Inflammatory macrophage (primary cell): Measurements from ENCODE around the gene NARF.
"Not testable (repeated sequence)": the region's sequence is repeated elsewhere in the genome, so short reads cannot be mapped to it uniquely, and the experiment has no call there.

ENCODE experiments used
- DNase-seq, 2 donors: peaks; one replicate each; pipeline ENCODE4 v3.0.0-alpha.2; 2020 to 2022
- total RNA-seq, 18 experiments: gene quantifications; one replicate each; lab custom pipeline; 2026; ENCODE audit warnings: mixed read lengths in 6 of 18, inconsistent platforms in 2 of 18; lab: John Stamatoyannopoulos, UW

NARF gene
- 6.6 to 27.0 (median 20.1) reads per million in 18 experiments for total RNA-seq

DNA sequence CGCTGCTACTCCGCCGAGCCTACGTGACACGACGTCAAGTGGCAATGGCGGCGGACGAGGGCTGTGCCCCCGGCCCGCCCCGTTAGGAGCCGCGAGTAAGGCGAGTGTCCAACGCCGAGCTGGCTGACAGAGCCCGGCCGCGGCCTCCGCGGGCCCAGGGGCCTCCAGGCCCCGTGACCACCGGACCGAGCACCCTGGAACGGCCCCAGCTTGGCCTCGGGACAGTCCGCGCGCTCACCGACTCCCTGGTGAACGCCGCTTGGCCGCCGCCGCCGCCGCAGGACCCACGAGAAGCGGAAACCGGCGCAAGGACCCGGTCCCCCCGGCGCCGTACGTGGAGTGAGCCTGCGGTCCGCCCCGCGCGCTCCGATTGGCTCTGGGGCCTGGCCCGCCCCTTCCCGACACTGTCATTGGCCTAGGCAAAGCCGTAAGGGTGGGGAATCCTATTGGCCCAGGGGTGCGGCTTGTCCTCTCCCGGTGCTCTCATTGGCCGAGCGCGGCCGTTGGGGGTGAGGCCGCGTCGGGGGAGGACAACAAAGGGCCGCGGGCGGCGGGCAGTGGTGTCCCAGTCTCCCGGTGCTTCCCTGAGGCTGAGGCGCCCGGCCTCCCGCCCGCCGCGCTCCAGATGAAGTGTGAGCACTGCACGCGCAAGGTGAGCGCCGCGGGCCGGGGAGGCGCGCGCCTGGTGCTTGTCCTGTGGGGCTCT lies at the start of gene NARF:
TSS of gene NARF (plus strand) at position 563 of the 706 bp plus-strand sequence. CDS start at position 626, 63 bp downstream.
- peak; percentile 98 to 99 for DNase-seq

DNA sequence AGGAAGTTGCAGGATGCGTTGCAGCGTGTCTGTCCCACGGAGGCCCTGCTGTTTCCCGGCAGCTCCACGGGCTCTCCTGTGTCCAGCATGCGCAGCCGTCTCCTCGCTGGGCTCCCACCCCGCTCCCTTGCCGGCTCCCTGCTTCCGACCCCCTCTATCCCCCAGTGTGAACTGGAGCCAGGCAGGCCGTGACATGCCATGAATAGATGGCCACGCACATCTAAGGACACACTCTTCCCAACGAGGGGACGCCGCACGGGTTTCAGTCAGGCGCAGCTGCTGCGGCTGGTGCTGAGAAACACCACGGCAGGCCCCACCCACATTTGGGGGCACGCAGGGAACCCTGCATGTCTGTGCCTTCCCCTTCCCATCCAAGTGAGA lies 49.6 kb upstream of the NARF start:
- no peak for DNase-seq

DNA sequence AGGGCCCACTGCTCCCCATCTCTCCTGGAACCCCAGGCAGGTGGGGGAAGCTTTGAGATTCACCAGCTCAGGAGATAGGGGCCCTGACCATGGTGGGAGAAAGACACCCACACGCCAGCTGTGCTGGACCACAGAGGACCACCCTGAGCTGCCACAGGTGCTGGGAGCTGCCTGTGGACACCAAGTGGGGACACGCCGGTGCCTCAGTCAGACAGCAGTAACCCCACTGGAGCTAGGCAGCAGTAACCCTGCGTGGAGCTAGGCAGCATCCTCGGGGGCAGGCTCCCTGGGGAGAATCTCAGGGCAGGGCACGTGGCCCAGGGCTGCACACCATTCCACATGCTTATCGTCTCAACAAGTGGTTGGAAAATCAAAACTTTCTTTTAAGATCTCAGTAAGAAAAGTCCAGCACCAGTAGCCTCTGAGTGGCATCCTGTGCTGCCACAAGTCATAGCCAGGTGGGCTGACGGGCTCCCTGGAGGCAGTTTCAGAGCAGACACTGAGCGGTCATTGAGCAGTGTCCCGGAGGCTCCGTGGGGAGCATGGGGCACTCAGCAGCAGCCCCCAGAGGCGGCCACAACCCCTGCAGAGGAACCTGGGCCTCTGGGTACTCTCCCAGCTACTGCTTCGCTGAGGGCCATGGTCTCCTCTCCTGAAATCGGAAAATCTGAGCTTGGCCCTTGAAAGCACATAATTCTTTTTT lies 48.4 kb upstream of the NARF start:
- no peak for DNase-seq

DNA sequence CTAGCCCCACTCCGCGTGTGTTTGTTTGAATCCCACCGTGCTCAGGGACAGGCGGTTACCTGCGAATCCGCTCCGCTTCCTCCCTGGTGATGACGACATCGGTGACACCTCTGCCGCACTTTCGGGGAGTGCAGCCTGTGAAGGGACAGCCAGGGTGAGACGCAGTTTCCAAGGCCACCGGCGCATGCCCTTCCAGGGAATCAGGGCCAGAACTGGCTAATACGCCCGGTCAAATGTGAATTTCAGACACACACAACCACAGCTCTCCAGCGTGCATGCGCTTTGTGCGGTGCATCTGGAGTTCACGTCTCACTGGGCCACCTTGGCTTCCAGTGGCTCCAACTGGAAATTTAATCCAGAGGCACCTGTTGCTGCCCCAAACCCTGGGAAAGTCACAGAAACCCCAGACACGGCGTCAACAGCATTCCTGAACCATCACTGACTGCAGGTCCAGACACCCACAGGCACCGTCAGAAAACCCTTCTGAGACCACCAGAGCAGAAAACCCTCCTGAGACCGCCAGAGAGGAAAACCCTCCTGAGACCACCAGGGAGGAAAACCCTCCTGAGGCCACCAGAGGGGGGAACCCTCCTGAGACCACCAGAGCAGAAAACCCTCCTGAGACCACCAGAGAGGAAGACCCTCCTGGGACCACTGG lies 47.0 kb upstream of the NARF start:
- no peak for DNase-seq

DNA sequence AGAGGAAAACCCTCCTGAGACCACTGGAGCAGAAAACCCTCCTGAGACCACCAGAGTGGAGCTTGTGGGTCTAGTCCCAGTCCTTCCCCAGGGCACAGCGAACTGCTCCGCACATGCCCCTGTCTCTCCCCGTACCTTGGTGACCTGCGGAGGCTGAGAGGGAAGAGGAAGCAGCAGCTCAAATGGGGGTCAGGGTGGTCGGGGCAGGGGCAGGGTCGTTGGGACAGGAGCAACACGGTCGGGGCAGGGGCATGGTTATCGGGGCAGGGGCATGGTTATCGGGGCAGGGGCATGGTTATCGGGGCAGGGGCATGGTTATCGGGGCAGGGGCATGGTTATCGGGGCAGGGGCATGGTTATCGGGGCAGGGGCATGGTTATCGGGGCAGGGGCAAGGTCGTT lies 46.5 kb upstream of the NARF start:
- DNase-seq: not testable (repeated sequence)

DNA sequence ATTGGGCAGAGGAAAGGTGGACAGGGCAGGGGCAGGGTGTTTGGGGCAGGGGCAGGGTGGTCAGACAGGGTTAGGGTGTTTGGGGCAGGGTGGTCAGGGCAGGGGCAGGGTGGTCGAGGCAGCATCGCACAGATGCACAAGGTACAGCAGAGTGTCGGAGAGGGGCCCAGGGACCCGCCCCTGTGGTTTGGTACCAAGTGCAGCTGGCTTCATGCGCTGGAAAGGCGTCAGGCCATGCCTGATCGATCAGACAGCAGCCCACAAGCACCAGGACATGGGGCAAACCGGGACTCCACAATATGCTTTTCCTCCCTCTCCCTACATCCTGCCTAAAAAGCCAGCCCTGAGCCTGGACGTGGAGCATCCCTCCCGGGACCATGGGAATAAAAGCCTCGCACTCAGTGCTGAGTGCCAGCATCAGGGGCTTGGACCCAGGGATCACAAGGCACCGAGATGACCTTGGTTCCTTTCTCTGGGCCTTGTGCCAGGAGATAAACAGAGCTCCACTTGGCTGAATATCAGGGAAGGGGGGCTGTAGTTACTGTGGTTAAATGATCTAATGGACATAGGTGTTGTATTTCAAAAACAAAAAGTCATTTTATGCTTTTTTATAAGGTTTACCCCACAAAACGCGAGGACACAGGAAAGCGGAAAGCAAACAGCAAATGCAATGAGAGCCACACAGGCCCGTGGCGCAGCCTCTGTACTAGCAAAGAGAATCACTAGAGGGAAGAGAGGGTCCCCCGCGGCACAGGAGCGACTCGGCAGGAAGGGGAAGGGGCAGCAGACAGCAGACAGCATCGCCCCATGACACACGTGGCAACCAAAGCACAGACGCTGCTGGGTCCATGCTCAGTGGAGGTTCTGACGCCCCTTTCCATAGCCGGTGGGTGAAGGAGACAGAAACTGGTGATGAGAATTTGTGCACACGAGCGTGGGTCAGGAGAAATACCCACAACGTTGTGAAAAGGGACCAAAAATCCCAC lies 45.7 kb upstream of the NARF start:
- DNase-seq: no peak

DNA sequence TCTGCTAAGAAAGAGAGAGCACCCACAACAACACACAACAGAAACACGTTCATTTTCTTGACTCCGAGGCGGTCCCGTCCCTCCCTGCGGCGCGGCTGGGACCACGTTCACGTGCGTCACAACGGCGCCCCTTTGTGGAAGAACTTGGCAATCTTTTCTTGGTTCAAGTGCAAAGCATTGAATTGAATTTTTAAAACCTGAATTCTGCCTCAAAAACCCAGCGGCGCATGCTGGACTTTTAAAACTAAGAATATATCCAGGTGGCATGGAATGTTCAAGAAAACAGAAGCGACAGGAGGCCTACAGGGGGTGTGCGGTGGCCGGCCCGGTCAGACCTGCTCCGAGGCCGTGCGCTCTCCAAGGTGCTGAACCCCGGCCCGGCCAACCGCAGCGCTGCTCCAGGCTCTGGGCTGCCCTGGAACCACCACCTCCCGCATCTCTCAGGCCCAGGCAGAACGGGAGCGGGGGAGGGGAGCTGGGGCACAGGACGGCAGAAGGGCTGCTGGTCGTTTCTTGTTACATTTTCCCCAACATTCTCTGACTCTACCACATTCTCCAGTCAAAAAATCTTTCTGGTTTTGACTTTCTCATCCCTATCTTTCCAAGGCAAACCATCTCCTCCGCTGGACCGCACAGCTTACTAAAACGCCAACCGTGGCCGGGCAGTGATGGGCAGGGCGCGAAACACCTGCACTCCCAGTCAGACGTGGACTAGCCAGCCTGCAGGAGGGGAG lies 43.8 kb upstream of the NARF start:
- peak; percentile 73 to 77 for DNase-seq

DNA sequence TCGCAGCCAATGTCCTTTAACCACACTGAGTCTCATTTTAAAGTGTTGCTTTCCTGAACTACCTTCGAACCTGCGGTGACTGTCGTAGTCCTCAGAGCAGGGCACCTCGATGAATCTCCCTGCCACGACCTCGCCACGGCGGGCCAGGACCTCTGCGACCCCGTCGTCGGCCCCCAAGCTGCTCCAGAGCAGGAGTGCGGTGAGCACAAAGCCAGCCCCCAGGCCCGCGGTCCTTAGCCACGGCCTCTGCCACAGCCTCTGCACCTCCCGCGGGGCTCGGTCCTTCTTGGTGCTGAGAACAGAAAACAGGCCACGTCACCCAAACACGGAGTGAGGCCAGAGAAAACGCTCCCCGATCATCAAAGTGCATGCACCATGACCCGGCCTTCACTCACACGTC lies 43.2 kb upstream of the NARF start:
- no peak for DNase-seq

DNA sequence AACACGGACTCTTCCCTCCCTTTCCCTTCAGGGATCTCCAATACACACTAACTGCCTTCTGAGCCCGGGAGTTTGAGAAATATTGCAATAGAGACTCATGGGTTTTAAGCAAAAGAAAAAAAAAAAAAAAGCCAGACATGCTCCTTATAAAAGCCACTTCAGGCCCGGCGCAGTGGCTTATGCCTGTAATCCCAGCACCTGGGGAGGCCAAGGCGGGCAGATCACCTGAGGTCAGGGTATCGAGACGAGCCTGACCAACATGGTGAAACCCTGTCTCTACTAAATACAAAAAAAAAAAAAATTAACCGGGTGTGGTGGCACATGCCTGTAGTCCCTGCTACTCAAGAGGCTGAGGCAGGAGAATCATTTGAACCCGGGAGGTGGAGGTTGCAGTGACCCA lies 42.8 kb upstream of the NARF start:
- no peak for DNase-seq

DNA sequence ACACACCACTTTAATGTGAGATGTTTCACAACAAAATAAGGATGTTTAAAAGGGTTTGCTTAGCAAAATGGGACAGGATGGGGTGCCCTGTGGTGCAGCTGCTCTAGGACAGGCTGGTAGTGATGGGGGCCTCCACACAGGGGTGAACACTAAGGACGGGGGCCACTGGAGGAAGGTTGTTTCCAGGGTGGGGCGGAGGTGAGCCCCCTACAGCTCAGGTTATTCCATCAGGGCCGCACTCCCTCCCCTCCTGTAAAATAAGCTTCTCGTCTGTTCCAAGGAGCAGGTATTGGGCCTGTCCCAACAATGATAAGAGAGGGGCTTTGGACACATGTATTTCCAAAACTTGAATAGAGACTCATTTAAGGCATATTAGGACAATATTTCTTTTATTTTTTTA lies 42.3 kb upstream of the NARF start:
- no peak for DNase-seq

DNA sequence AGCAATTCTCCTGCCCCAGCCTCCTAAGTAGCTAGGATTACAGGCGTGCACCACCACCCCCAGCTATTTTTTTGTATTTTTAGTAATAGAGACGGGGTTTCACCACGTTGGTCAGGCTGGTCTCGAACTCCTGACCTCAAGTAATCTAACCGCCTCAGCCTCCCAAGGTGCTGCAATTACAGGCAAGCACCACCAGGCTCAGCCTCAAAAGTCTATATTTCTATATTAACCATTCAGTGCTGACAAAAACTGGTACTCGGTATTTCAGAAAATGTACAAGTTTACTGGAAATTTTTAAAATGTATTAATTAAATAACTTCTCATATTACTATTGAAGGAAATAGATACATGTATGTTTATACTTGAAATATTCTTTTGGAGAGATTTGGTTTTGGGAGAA lies 41.8 kb upstream of the NARF start:
- no peak for DNase-seq

DNA sequence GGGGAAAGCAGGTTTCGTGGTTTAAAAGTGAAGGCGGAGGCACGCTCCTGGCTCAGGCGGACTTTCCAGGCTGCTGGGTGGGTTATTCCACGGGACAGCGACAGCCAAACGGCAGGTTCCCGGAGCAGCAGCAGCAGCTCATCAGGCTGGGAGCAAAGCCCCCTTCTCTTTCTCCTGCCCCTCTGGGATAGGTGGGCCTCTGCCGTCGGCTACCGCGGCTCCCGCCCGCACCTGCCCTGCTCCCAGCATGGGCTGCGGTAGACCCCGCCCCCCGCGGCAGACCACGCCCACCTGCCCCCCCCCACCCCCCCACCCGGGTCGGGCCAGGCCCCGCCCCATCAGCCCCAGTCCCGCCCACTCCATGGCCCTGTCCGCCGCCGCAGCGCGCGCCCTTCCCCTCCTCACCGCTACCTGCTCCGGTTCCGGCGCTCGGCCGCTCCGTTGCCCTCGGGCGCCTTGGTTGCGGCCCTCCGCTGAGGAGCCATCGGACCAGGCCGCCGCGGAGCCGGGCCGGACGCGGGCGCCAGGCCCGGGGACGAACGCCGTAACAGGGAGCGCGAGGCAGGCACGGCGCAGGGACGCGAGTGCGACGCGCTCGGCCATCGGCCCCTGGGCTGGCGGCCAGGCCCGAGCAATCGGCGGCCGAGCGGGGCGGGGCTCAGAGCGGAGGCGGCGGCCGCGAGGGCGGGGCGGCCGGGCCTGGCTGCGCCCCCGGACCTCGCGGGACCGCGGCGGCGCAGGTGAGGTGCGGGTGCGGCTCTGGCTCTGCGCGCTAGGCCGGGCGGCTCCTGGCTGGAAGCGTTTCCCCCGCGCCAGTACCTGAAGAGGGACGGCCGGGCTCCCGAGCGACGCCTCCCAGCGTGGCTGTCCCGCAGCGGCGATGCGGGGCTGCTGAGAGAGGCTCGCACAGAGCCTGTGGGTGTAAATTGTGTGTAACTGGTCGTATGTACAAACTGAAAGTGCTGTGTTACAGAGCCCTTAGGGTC lies 40.2 kb upstream of the NARF start, which contains the start of the genes HEXD and OGFOD3:
TSS of gene HEXD (plus strand) at position 347 of the 986 bp plus-strand sequence. CDS start 1,453 bp downstream, outside the sequence.
TSS of gene OGFOD3 (minus strand) at position 586 of the 986 bp plus-strand sequence. CDS start at position 485, 101 bp downstream.
- peak; percentile 80 to 89 for DNase-seq

DNA sequence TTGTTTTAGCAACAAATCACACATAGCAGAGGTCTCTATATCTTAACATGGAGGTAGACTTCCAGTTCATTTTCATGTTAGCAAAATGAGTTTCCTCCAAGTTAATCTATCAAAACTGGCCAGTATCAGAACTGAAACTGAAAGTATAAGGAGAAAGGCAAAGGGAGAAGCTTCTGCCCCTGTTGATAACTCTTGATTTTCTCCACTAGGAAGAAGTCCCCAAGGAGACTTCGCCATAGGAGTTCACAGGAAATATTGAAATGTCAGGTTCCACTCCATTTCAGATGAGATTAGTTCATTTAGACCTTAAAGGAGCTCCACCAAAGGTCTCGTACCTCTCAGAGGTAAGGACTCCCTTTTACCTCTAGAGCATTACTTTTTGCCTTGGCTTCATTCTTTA lies 39.0 kb upstream of the NARF start:
- DNase-seq: peak; percentile 24 to 36

DNA sequence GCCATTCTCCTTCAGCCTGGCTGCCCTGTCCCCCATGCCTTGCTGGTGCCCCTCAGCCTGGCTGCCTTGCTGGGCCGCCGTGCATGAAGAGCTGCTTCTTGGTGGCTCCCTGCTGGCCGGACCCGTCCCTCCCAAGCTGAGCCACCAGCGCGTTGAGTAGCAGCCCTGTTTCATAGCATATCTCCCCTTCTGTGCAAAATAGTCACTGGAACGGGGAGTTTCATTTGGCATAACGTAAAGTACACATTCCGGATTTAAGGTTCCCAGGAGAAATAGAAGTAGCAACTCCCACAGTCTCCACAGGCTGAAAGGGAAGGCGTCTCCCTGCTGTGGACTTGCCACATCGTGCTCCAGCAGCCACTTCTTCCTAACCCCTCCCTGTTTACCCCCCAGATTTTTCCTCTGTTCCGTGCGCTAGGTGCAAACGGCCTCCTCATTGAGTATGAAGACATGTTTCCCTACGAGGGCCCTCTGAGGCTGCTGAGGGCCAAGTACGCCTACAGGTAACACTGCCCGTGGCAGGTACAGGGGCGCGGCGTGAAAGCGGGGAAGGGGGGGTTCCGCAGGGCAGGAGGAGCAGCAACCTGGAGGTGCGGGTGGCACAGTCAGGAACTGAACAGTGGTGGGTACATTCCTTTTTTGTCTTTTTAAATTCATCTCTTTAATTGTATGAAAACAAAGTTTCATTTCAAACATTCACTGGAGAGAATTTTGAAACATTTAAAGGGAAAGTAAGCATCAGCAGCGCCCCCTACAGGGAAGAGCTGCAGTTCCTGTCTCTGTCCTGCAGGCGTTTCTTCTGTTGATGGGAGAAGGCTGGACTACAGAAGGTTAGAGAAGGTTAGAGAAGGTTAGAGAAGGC lies 34.3 kb upstream of the NARF start:
- DNase-seq: peak; percentile 72 to 75

DNA sequence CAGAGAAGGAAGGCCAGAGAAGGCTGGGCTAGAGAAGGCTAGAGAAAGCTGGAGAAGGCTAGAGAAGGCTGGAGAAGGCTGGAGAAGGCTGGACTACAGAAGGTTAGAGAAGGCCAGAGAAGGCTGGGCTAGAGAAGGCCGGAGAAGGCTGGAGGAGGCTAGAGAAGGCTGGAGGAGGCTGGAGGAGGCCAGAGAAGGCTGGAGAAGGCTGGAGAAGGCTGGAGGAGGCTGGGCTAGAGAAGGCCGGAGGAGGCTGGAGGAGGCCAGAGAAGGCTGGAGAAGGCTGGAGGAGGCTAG lies 33.7 kb upstream of the NARF start:
- no peak for DNase-seq

DNA sequence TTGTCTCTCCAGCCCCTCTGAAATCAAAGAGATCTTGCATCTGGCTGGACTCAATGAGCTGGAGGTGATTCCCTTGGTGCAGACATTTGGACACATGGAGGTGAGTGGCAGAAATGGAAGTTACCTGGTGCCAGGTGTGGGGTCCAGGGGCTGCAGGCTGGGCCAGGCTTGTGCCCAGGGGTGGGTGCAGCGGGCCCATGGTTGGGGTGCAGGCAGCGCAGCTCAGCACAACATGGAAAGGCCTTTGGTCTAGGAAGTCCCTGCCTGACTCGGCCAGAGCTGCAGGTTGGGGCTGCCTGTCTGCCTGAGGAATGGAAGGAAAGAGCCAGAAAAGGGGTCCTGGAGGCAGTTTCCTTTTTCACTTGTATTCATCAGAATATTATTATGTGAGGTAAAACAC lies 30.0 kb upstream of the NARF start:
- no peak for DNase-seq

DNA sequence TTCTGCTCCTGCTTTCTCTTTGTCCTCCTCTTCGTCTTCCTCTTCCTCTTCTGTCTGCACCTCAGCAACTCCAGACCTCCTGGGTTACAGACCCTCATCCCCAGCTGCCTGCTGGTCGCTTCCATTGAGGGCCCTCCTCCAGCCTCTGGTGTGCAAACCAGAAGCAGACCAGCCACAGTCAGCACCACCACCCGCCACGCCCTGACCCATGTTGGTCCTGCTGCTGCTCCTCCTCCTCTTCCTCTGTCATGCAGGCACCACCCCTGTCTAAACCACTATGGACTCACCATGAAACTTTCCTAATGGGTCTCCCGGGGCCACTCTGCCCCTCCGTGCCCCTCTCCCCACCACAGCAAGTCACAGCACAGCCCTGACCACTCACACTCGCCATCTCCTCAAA lies 28.7 kb upstream of the NARF start:
- no peak for DNase-seq

DNA sequence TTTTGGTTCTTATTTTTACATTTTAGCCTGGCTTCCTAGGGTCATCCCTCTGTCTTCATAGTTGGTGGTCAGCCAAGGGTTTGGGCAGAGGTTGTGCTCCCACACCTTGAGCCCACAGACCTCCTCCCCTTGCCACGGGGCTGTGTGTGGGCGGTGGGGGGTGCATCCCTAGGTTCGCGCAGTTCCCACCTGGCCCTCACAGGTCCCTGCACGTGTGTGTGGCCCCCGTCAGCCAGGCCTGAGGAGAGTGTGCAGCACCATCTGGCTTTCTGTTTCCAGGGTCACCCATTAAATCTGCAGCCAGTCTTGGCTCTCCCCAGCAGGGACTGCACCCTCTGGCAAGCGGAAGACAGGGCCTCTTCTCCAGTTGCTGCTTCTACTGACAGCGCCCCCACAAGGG lies 26.5 kb upstream of the NARF start:
- no peak for DNase-seq

DNA sequence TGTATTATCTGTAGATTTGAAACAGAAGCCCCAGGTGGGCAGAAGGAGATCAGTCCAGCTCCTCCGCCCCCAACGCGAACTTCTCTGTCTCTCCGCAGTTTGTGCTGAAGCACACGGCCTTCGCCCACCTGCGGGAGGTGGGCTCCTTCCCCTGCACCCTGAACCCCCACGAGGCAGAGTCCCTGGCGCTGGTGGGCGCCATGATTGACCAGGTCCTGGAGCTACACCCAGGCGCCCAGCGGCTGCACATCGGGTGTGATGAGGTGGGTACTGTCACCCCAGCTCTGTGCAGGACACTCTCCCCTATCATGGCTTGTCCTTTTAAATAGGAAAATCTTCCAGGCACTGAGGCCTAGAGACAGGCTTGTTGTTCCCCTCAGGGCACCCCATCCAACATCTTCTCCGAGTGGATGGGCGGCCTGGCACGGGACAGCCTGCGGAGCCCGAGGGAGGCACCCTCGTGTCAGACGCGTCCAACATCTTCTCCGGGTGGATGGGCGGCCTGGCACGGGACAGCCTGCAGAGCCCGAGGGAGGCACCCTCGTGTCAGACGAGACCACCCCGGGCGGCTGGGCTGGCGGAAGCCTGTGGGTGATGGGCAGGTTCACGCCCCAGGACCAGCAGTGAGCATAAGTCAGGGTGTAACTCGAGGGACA lies 24.9 kb upstream of the NARF start:
- DNase-seq: no peak
